Epithelial cell of esophagus (primary cell): ENCODE measurements around the gene SPEN.

ENCODE experiments used
- DNase-seq: peaks from one replicate; pipeline ENCODE4 v3.0.0; 2010; ENCODE audit warnings: low read depth
- H3K4me3 ChIP-seq: 2 replicates; pipeline ENCODE4 v1.5.1; 2011; ENCODE audit warnings: mild to moderate bottlenecking, low read length, control low read depth
- TF ChIP-seq, protein P1 (sequence below): IDR thresholded peaks from 2 replicates; pipeline ENCODE4 v1.5.1; 2011; ENCODE audit warnings: low read depth, mild to moderate bottlenecking, low read length, control low read depth, inconsistent platforms; ENCODE audit not compliant: insufficient read depth; ENCODE audit errors: missing control alignments

Gene SPEN

GRCh38 chr1:15933684-15934083, 86.2 kb downstream of the SPEN start:
- TF ChIP-seq, protein P1, sequence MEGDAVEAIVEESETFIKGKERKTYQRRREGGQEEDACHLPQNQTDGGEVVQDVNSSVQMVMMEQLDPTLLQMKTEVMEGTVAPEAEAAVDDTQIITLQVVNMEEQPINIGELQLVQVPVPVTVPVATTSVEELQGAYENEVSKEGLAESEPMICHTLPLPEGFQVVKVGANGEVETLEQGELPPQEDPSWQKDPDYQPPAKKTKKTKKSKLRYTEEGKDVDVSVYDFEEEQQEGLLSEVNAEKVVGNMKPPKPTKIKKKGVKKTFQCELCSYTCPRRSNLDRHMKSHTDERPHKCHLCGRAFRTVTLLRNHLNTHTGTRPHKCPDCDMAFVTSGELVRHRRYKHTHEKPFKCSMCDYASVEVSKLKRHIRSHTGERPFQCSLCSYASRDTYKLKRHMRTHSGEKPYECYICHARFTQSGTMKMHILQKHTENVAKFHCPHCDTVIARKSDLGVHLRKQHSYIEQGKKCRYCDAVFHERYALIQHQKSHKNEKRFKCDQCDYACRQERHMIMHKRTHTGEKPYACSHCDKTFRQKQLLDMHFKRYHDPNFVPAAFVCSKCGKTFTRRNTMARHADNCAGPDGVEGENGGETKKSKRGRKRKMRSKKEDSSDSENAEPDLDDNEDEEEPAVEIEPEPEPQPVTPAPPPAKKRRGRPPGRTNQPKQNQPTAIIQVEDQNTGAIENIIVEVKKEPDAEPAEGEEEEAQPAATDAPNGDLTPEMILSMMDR = no peak
- no peak for DNase-seq

GRCh38 chr1:15934211-15935055, 86.9 kb downstream of the SPEN start:
- no peak for DNase-seq
- no peak overlapping the region for H3K4me3 ChIP-seq
- TF ChIP-seq, protein P1 = no peak

More at GRCh38 chr1:15933684-15934083, 86.2 kb downstream of the SPEN start:
- H3K4me3 ChIP-seq = no peak overlapping the region

GRCh38 chr1:15935056-15935950, 87.8 kb downstream of the SPEN start:
- H3K4me3 ChIP-seq = no peak overlapping the region
- no peak for DNase-seq
- TF ChIP-seq, protein P1 = no peak

GRCh38 chr1:15936025-15936424, 88.5 kb downstream of the SPEN start:
- no peak overlapping the region for H3K4me3 ChIP-seq
- no peak for DNase-seq
- TF ChIP-seq, protein P1 = no peak

DNA sequence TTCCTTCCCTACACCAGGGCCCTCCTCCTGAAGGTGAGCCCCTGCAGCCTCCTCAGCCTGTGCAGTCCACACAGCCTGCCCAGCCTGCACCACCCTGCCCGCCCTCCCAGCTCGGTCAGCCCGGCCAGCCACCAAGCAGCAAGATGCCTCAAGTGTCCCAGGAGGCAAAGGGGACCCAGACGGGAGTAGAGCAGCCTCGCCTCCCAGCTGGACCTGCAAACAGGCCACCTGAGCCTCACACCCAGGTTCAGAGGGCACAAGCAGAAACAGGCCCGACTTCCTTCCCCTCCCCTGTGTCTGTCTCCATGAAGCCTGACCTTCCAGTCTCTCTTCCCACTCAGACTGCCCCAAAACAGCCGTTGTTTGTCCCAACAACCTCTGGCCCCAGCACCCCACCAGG, 89.6 kb downstream of the SPEN start:
- DNase-seq = no peak
- TF ChIP-seq, protein P1 = no peak
- no peak overlapping the region for H3K4me3 ChIP-seq

DNA sequence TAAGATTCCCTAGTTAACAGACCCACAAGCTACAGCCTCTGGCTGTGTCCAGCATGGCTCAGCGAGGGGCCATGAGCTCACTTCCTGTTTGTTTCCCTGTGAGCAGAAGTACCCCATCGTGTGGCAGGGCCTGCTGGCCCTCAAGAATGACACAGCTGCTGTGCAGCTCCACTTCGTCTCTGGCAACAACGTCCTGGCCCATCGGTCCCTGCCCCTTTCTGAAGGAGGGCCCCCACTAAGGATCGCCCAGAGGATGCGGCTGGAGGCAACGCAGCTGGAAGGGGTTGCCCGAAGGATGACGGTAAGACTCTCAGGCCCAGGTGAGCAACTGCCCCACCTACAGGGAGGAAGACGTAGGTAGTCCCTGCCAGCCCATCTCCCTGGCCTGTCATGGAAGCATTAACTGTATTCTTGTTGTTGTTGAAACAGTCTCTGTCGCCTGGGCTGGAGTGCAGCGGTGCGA, 90.2 kb downstream of the SPEN start:
- peak; percentile 45 for DNase-seq
- TF ChIP-seq, protein P1 = peak; percentile 23
- H3K4me3 ChIP-seq = no peak overlapping the region
